GM23248 (cell line): Measurements from ENCODE around the gene MAST1.

ENCODE experiments used
- EZH2 ChIP-seq: fragments of 200-600 bp; sonication (generic); IDR thresholded peaks from 2 replicates; pipeline ENCODE4 v1.6.1; 2018; ENCODE audit warnings: antibody characterized with exemption, mild to moderate bottlenecking; ENCODE audit not compliant: insufficient read depth, poor library complexity, severe bottlenecking
- EZH2phosphoT487 ChIP-seq: fragments of 200-600 bp; sonication (generic); IDR thresholded peaks from 2 replicates; pipeline ENCODE4 v1.6.1; 2018; ENCODE audit warnings: antibody characterized with exemption, moderate library complexity, mild to moderate bottlenecking, low read depth; ENCODE audit not compliant: insufficient read depth

DNA sequence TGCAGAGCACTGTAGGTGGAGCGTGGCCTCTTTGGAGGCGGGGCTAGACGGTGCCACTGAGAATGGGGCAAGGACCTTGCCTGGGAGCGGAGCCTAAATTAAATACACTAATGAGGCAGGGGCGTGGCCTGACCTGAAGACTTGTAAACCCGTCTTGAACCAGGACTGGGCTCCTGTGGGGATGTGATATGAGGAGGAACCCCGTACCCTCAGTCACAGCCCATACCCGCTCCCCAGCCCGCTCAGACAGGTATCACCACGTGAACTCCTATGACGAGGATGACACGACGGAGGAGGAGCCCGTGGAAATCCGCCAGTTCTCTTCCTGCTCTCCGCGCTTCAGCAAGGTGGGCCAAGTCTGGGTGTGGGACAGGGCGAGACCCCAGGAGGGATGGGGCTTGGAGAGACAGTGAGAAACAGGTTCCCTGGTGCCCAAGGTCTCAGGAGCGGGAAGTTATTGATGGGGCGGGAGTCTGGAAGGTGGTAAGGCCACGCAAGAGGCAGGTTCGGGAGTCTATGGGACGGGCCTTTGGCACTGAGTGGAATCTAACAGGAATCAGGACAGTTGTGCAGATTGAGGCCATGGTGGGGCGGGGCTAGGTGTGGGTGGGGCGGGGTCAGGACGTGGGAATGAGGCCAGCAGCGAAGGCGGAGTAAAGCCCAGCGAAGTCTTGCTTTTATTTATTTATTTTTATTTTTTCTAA lies 28.3 kb downstream of the MAST1 start:
- TF ChIP-seq EZH2phosphoT487, result no peak
- TF ChIP-seq EZH2, result no peak
